ENCODE results near the gene CCDC178. TPM values are rescaled to one million over a fixed set of nuclear protein-coding genes. Genes with fewer than 3 reads are reported as not detected.

The CCDC178 gene
- total RNA-seq, 4 donors from 2014 or later, result not detected

DNA sequence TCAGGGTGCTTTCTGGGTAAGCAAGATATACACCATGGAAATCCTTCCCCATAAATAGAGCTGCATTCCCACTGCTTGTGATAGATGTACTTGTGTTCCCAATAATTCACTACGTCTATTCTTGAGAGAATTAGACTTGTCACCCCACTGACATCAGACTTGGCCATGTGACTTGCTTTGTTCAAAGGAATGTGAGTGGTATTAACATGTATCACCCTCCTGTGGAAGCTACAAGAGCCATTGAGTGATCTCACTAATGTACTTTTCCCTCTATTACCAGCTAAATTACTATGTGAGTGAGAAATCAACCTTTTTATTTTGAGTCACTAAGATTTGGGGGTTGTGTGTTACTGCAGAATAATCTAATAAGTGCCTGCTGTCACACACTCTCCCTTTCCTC is 176.0 kb downstream of the CCDC178 start:
- Histone ChIP-seq H3K4me3 (no peak overlapping the region), H3K9me3 (no peaks in the 10 kb centered on the region)
- TF ChIP-seq, protein P1, sequence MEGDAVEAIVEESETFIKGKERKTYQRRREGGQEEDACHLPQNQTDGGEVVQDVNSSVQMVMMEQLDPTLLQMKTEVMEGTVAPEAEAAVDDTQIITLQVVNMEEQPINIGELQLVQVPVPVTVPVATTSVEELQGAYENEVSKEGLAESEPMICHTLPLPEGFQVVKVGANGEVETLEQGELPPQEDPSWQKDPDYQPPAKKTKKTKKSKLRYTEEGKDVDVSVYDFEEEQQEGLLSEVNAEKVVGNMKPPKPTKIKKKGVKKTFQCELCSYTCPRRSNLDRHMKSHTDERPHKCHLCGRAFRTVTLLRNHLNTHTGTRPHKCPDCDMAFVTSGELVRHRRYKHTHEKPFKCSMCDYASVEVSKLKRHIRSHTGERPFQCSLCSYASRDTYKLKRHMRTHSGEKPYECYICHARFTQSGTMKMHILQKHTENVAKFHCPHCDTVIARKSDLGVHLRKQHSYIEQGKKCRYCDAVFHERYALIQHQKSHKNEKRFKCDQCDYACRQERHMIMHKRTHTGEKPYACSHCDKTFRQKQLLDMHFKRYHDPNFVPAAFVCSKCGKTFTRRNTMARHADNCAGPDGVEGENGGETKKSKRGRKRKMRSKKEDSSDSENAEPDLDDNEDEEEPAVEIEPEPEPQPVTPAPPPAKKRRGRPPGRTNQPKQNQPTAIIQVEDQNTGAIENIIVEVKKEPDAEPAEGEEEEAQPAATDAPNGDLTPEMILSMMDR (IDR thresholded peaks at IDR 0.05), result no peak

DNA sequence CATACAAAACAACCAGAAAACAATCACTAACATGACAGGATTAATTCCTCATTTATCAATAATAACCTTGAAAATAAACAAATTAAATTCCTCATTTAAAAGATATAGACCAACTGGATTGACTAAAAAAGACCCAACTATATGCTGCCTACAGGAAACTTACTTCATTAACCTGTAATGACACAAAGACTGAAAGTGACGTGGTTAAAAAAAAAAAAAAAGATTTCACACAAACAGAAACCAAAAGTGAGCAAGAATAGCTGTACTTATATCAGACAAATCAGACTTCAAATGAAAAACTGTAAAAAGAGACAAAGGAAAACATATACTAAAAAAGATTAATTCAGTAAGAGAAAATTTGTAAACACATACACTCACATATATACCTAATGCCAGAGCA is 201.2 kb downstream of the CCDC178 start:
- H3K4me3 ChIP-seq, result no peak overlapping the region
- H3K36me3 ChIP-seq, result no peaks in the 10 kb centered on the region
- no peaks in the 10 kb centered on the region for H3K27me3 ChIP-seq
- no peak overlapping the region for H3K27ac ChIP-seq
- DNase-seq, result no peak
- no peaks in the 10 kb centered on the region for H3K9me3 ChIP-seq
- no peaks in the 10 kb centered on the region for H3K4me1 ChIP-seq
- TF ChIP-seq, protein P1 (IDR thresholded peaks at IDR 0.05), result no peak
- no peak for TF ChIP-seq POLR2A (IDR thresholded peaks at IDR 0.05)

More for the DNA sequence above, 176.0 kb downstream of the CCDC178 start:
- Histone ChIP-seq H3K27me3 (no peaks in the 10 kb centered on the region), H3K27ac (no peak overlapping the region), H3K4me1 (no peaks in the 10 kb centered on the region), H3K36me3 (no peaks in the 10 kb centered on the region)
- no peak for DNase-seq

DNA sequence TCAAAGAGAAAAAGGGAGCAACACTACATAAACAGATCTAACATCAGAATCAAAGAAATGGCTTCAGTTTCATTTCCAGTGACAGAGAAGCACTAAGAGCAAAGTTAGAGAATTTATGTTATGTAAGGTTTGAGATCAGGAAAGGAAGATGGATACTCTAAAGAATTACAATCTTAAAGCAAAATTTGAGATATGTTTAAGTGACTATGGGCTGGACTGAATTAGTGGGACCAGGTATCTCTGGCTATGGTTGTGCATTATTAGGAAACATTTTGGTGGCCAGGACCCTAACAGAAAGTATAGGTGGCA is 208.2 kb downstream of the CCDC178 start:
- no peaks in the 10 kb centered on the region for H3K4me1 ChIP-seq
- no peak overlapping the region for H3K27ac ChIP-seq
- no peaks in the 10 kb centered on the region for H3K9me3 ChIP-seq
- no peaks in the 10 kb centered on the region for H3K36me3 ChIP-seq
- TF ChIP-seq POLR2A (IDR thresholded peaks at IDR 0.05), result no peak
- TF ChIP-seq, protein P1 (IDR thresholded peaks at IDR 0.05), result no peak
- H3K27me3 ChIP-seq, result no peaks in the 10 kb centered on the region
- DNase-seq, result no peak
- H3K4me3 ChIP-seq, result no peak overlapping the region

DNA sequence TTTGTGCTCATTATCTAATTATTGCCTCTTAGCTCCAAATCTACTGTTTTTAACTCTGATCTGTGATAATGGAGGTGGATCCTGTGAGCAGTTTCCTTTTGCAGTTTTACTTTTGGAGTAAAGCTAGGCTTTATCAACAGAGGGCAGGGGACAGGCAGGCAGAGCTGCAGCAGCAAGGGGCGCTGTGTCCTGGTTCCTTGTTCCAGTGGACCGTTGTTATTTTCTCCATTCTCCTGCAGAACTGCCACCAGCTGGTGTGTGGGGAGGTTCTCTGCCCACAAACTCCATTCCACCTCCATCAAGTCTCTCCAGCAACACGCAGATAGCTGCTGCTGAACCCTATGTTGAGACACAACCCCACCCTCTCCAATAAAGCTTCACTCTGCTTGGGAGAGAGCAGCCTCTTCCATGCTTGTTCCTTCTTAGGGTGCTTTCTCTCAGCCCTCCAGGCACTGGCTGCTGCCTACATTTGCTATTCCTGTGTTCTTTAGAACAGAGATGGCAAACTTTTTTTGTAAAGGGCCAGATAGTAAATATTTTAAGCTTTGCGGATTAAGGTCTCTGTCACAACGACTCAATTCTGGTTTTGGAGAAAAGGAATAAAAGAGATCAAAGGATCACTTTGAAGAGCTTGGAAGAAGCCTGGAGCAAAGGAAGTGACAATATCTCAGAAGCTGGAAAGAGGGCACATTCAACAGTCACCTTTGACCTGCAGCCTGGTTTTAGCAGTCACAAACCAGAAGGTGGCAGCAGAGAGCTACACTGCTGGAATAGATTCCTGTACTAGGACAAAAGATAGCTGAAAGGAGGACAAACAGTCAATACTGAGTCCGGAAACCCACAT is 208.8 kb downstream of the CCDC178 start:
- no peaks in the 10 kb centered on the region for H3K9me3 ChIP-seq
- H3K36me3 ChIP-seq, result no peaks in the 10 kb centered on the region
- no peaks in the 10 kb centered on the region for H3K4me1 ChIP-seq
- no peak overlapping the region for H3K4me3 ChIP-seq
- H3K27me3 ChIP-seq, result no peaks in the 10 kb centered on the region
- peak; percentile 22 to 86 (median 54) for DNase-seq
- TF ChIP-seq, protein P1 (IDR thresholded peaks at IDR 0.05), result peak in 5 of 6 experiments; percentile 46 to 86 (median 80)
- no peak for TF ChIP-seq POLR2A (IDR thresholded peaks at IDR 0.05)
- H3K27ac ChIP-seq, result no peak overlapping the region

DNA sequence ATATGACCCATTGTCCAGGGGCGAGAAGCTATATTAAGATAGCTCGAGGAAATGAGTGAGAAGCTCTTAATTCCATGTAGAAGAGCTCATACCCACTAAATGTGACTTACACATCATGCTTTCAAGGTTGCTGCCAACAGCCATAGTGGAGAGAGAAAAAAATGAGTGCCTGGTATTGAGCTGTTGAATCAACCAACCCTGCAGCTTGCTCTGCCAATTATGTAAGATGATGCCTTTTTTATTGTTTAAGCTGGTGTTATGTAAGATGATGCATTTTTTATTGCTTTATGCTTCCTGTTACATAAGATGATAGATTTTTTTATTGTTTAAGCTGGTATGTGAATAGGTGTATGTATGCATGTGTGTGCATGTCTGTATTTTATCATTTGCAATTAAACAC is 228.2 kb downstream of the CCDC178 start:
- Histone ChIP-seq H3K4me3 (no peak overlapping the region), H3K9me3 (no peaks in the 10 kb centered on the region), H3K27me3 (no peaks in the 10 kb centered on the region), H3K36me3 (no peaks in the 10 kb centered on the region), H3K4me1 (no peaks in the 10 kb centered on the region), H3K27ac (no peak overlapping the region)
- no peak for DNase-seq
- TF ChIP-seq, protein P1 (IDR thresholded peaks at IDR 0.05), result no peak
- no peak for TF ChIP-seq POLR2A (IDR thresholded peaks at IDR 0.05)
